GM06990 (cell line): ENCODE results near the gene APBA2.
A peak's percentile ranks its signal among the peaks of the same experiment; 100 is the strongest.

Experiments used
- DNase-seq: peaks from one replicate; pipeline ENCODE4 v3.0.0-alpha.2; 2011; ENCODE audit not compliant: insufficient read length; ENCODE audit errors: extremely low read depth
- H3K27me3 ChIP-seq: replicated peaks from 2 replicates; pipeline ENCODE4 v1.6.0; 2011; ENCODE audit warnings: low read length; ENCODE audit not compliant: control insufficient read depth, insufficient read depth
- H3K36me3 ChIP-seq: 2 replicates; pipeline ENCODE4 v1.5.1; 2011; ENCODE audit warnings: low read length; ENCODE audit not compliant: control insufficient read depth, insufficient read depth
- H3K4me3 ChIP-seq: replicated peaks from 2 replicates; pipeline ENCODE4 v1.5.1; 2011; ENCODE audit warnings: low read depth, mild to moderate bottlenecking, control low read depth, low read length
- CTCF ChIP-seq: IDR thresholded peaks from 2 replicates; pipeline ENCODE4 v1.5.1; 2011; ENCODE audit warnings: low read length, control low read depth, mild to moderate bottlenecking, inconsistent platforms; ENCODE audit not compliant: insufficient read depth, poor library complexity, severe bottlenecking

Gene APBA2

GRCh38 chr15:29139540-29140459 lies 254.0 kb downstream of the APBA2 start:
- DNase-seq, result peak; percentile 56
- Histone ChIP-seq H3K36me3 (no peaks in the 10 kb centered on the region), H3K4me3 (no peak overlapping the region), H3K27me3 (no peaks in the 10 kb centered on the region)
- TF ChIP-seq CTCF, result peak; percentile 97

GRCh38 chr15:29140475-29141307 lies 254.9 kb downstream of the APBA2 start:
- H3K4me3 ChIP-seq, result no peak overlapping the region
- H3K27me3 ChIP-seq, result no peaks in the 10 kb centered on the region
- DNase-seq, result no peak
- no peak for TF ChIP-seq CTCF
- H3K36me3 ChIP-seq, result no peaks in the 10 kb centered on the region

DNA sequence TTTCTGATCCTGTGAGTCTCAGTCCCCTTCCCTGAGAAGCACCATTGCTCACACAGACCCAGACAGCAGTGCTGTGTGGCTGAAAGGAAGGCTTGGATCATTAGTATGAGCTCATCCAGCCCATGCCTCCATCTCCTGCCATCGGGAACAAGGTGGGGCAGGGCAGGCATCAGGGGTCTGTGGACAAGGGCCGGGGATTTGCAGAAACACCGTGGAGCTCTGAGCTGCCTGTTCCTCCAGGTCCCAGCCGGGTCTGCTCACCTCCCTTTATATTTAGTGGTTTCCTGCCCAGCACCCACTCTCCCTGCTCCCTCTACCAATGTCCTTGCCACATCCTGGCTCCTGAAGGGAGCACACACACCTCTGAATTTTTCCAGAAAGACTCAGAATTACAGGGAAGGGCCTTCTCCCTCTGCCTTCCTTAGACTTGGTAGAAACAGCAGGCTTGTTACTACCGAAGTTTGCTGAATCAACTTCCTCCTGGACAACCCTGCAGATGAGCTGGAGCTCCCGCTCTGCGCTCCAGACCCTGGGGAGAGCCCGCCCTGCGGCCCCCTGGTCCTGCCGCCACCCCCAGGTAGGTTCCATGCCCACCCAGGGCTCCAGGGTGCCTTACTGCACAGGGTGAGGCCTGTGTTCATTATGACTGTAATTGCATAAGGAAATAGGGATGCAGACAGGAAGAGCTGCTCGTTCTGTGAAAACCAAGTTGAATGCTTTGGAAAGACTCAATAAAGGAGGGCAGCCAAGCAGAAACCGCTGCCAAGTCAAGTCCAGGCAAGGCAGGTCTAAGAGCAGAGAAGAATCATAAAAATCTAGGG lies 255.7 kb downstream of the APBA2 start:
- TF ChIP-seq CTCF, result no peak
- no peaks in the 10 kb centered on the region for H3K36me3 ChIP-seq
- no peak for DNase-seq
- H3K4me3 ChIP-seq, result no peak overlapping the region
- no peaks in the 10 kb centered on the region; the same call in 1 of the 2 replicates for H3K27me3 ChIP-seq

GRCh38 chr15:29142129-29142747 lies 256.5 kb downstream of the APBA2 start:
- no peak for TF ChIP-seq CTCF
- Histone ChIP-seq H3K36me3 (no peaks in the 10 kb centered on the region), H3K4me3 (no peak overlapping the region), H3K27me3 (no peaks in the 10 kb centered on the region; the same call in 1 of the 2 replicates)
- DNase-seq, result no peak

DNA sequence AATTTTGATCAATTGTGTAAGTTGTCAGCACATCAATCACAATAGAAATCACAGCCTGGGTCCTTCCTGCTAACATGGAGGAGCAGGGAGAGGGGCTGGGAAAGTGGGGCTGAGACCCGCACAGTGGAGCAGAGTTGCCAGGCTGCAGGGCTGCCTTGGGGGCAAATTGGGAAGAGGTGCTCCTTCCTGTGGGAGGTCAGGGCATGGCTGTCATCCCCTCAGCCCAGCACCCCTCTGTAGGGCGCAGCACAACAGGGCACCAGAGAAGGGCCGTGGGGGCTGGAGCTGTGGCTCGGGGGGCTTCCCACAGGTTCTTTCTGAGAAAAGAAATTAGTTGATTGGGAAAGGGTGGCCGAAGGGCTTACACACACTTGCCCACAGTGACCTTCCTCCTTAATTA lies 257.5 kb downstream of the APBA2 start:
- DNase-seq, result no peak
- no peak for TF ChIP-seq CTCF
- H3K36me3 ChIP-seq, result no peaks in the 10 kb centered on the region
- H3K27me3 ChIP-seq, result no peaks in the 10 kb centered on the region; the same call in 1 of the 2 replicates
- no peak overlapping the region for H3K4me3 ChIP-seq
